SKM-1 (cell line): Measurements from ENCODE around the gene MAP2K7.
"Not testable (repeated sequence)": the region's sequence is repeated elsewhere in the genome, so short reads cannot be mapped to it uniquely, and the experiment has no call there.

Experiments used
- DNase-seq: peaks from one replicate; lab custom pipeline; 2025; ENCODE audit not compliant: unreplicated experiment; lab: John Stamatoyannopoulos, UW

Gene MAP2K7

GRCh38 chr19:7883105-7883504 lies 20.6 kb upstream of the MAP2K7 start:
- DNase-seq: no peak

GRCh38 chr19:7883796-7884570 lies 19.7 kb upstream of the MAP2K7 start:
- no peak for DNase-seq

- DNase-seq: no peak
Measured at GRCh38 chr19:7885818-7886217, 17.9 kb upstream of the MAP2K7 start.

- no peak for DNase-seq
Measured at GRCh38 chr19:7887408-7888144, 16.1 kb upstream of the MAP2K7 start.

- DNase-seq: no peak
Measured at GRCh38 chr19:7888145-7888825, 15.4 kb upstream of the MAP2K7 start, which contains the start of gene LRRC8E. Gene LRRC8E, plus strand, starts transcription at chr19:7888510. Its CDS starts 7,094 bp downstream, at chr19:7895604.

- no peak for DNase-seq
Measured at GRCh38 chr19:7888826-7889217, 14.9 kb upstream of the MAP2K7 start.

- DNase-seq: not testable (repeated sequence)
Measured at GRCh38 chr19:7893362-7894101, 10.1 kb upstream of the MAP2K7 start.

GRCh38 chr19:7894612-7895309 lies 8.9 kb upstream of the MAP2K7 start:
- no peak for DNase-seq

GRCh38 chr19:7895565-7895964 lies 8.1 kb upstream of the MAP2K7 start:
- DNase-seq: no peak

GRCh38 chr19:7897292-7897691 lies 6.4 kb upstream of the MAP2K7 start:
- DNase-seq: no peak

GRCh38 chr19:7898967-7899366 lies 4.7 kb upstream of the MAP2K7 start:
- DNase-seq: no peak

- DNase-seq: no peak
Measured at GRCh38 chr19:7899751-7900378, 3.8 kb upstream of the MAP2K7 start.

GRCh38 chr19:7900401-7900870 lies 3.2 kb upstream of the MAP2K7 start:
- DNase-seq: no peak

GRCh38 chr19:7900931-7901330 lies 2.7 kb upstream of the MAP2K7 start:
- DNase-seq: no peak

GRCh38 chr19:7901337-7901736 lies 2.3 kb upstream of the MAP2K7 start:
- no peak for DNase-seq

- no peak for DNase-seq
Measured at GRCh38 chr19:7902796-7903243, 857 bp upstream of the MAP2K7 start.

GRCh38 chr19:7904074-7905020 lies 670 bp downstream of the MAP2K7 start:
- DNase-seq: no peak

GRCh38 chr19:7905268-7905667 lies 1.6 kb downstream of the MAP2K7 start:
- DNase-seq: no peak

GRCh38 chr19:7905859-7906258 lies 2.2 kb downstream of the MAP2K7 start:
- DNase-seq: no peak
